Raji (cell line): ENCODE measurements around the gene GATD1.

Experiments
- POLR2A ChIP-seq: IDR thresholded peaks from 2 replicates; pipeline ENCODE4 v1.6.1; 2011; ENCODE audit warnings: low read depth, low read length, control low read depth; ENCODE audit not compliant: insufficient read depth

The GATD1 gene

DNA sequence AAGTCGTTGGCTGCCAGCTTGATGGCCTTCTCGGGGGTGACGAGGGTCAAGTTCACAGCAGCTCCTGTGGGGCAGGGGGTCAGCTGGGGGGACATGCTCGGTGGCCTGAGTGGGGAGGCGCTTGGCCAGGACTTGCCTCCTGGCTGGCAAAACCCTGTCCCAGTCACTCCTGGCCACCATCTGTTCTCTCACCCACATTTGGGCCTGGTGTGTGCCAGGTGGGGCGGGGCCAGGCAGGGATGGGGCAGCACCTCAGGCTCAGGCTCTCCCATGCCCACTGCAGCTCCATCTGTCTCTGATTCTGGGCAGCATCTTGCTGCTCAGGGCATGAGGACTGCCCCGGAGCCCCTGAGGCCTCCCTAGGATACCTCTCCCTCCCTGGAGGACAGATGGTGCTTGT is 16.3 kb upstream of the GATD1 start:
- no peak for TF ChIP-seq POLR2A

DNA sequence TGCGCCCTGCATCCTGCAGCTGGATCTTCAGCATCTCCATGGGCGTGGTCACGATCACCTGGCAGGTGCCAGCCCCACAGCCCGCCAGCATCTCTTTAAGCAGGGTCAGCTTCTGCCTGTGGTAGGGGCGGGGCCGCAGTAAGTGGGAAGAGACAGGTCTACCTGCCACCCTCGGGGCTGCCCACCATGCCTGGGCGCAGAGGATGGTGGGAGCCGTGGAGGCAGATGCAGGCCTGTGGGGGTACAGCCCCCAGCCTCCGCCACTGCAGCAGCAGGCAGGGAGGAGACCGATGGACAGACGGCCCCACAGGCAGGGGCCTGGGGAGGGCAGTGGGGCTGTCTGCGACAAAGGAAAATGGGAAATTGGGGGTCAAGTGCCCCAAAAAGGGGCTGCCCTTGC is 15.6 kb upstream of the GATD1 start:
- TF ChIP-seq POLR2A = no peak

DNA sequence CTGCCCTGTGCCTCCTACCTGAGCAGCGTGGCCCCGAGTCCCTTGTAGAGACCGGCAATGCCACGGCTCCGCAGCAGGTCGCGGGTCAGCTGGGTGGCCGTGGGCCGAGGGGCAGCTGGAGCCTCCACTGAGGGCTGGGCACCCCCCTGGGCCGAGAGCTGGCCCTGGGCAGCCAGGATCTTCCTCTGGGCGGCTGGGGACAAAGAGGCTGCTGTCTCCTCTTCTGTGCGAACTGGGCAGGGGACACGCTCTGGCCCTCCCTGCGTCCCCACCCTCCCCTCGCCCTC is 15.2 kb upstream of the GATD1 start:
- no peak for TF ChIP-seq POLR2A

DNA sequence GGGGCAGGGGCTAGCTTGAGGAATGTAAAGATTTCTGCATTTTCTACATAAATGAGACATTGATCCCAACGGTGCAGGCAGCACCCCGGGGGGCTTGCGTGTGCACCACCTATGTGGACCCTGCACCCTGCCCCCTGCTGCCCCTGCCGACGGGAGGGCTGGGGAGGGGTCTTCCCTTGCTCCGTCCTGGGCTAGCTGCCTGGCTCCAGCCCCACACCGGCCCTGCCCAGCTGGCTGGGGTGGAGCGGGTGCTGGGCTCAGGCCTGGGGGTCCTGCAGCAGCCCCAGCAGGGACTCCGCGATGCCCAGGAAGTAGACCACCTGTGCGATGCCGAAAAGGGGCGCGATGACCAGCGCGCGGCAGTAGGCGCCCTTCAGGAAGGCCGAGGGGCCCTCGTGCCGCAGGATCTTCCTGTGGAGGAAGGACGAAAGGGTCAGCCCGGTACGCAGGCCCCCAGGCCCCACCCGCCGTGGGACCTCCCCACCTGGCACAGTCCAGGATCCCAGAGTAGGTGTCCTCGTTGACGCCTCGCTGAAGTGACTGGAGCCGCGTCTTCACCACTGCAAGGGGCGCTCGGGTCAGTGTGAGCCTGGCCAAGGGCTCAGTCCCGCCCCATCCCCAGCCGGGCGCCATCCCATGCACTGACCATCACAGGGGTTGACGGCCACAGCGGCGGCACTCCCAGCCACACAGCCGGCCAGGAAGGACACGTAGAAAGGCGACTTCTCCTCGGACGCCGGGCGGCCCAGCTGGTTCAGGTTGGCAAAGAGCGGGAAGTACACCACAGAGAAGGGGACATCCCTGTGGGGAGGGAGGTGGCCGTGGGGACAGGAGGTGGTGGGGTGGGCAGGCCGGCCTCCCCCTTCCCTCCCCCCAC is 14.6 kb upstream of the GATD1 start:
- no peak for TF ChIP-seq POLR2A

DNA sequence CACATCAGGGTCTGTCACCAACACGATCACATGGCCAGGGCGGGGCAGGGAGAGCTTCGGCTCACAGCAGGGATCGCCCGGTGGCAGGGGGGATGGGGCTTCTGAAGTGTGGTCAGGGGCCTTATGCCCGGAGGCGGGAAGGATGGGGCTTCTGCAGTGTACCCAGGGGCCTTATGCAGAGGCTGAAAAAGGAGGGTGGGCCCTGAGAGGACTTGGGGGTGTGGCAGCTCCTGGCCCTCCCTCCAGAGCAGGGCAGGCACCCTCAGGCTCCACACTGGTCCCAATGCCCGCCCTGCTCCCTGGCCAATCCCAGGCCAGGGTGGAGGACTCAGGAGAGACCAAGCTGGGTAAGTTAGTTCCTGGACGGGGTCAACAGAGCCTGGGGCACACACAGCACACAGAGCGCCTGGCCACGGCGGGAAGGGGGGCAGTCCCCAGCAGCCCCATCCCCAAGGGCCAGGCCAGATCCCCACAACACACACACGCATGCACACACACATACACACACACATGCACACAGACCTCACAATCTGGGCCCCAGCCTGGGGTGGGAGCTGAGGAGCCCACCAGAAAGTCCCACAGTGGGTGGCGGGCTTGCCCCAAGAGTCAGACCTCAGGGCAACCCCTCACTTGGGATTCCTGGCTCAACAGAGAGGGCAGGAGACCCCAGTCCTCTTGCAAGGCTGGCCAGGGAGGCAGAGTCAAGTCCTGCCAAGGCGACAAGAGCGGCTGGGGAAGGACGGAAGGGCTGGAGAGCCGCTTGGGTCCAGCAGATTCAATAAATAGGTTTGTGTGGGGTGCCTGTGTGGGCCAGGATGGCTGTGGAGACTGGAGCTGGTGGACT is 13.7 kb upstream of the GATD1 start:
- TF ChIP-seq POLR2A = 0 out of 2 replicates have a peak, but pooled peaks have one; percentile 23

DNA sequence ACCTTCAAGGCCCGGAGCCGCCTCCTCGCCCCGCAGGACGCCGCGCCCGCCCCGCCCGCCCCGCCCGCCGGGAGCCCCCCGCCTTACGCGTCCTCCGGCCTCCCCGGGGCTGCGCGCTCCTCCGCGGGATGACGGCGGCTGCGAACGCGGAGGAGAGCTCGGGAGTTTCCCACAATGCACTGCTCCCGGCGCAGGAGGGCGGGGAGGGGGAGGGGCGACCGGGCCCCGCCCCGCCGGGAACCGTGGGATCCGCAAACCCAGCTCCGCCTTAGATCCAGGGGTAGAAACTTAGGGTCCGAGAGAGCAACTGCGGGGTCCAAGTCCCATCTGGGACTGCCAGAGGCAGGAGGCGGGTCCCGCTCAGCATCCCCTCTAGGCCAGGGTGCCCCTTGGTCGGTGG is 12.7 kb upstream of the GATD1 start, which contains the start of gene CEND1:
CEND1 (minus strand) TSS at position 148 of the 400 bp plus-strand sequence. CDS start 1,514 bp downstream, outside the sequence.
- TF ChIP-seq POLR2A = no peak

DNA sequence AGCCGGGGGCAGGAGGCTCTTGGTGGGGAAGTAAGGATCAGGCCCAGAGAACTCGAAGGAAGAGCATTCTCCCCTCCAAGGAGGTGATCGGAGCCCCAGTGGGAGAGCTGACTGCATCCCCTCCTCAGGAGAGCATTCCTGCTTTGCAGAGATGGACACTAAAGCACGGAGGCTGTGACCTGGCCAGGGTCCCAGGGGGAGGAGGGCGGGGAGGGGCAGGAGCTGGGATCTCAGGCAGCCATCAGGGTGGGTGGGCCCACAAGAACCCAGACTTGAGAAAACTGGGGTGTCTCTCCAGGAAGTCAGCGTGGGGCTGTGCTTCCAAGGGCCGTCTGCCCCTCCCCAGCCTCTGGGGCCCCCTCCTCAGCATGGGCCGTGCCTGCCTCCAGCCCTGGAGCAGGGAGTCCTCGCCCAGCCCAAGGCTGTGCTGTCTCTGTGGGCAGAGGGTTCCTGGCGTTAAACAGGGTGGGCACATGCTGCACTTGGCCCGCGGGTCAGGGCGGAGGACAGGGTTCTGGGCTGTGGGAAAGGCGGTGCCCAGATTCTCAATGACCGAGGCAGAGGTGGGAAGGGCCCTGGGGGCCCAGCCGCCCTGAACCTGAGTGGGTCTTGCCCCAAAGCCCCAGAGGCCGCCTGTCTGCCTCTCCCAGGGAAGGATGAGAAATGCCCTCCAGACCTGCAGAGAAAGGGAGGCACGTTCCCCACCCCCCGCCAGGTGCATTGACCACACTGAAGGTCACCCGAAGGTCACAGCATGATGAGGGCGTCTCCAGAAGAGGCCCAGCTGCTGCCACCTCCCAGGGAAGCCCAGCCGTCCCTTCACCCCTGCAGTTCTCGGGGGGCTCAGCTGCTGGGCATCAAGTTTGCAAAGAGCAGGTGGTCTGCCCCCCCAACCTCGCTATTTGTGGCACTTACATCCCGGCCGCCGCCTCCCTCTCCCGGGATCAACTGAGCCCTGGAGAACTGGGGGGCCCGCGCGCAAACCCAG is 12.0 kb upstream of the GATD1 start:
- no peak for TF ChIP-seq POLR2A

DNA sequence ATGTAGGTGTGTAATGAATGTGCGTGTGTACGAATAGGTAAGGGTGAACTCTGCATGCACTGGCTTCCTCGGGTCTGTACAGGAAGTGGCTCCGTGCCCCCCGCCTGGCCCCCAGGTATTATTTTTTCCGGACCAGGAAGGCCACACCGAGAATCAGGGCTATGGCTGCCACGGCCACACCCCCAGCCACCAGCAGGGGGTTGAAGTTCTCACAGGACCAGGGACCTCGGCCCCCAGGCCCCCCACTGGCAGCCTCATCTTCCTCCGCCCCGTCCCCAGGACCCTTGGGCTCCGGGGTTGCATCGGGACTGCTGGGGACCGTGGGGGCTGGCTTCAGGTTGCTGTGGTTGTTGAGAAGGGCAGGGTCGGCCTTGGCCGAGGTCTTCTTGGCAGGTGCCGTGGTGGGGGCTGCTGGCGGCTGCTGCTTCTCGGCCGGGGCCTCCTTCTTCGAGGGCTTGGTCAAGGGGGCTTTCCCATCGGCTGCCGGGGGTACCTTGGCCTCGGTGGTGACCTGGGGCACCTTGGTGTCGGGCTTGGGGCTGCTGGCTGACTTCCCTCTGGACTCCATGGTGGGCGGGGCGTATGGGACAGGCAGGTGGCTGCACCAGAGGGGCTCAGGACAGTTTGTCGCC is 10.8 kb upstream of the GATD1 start:
- no peak for TF ChIP-seq POLR2A

DNA sequence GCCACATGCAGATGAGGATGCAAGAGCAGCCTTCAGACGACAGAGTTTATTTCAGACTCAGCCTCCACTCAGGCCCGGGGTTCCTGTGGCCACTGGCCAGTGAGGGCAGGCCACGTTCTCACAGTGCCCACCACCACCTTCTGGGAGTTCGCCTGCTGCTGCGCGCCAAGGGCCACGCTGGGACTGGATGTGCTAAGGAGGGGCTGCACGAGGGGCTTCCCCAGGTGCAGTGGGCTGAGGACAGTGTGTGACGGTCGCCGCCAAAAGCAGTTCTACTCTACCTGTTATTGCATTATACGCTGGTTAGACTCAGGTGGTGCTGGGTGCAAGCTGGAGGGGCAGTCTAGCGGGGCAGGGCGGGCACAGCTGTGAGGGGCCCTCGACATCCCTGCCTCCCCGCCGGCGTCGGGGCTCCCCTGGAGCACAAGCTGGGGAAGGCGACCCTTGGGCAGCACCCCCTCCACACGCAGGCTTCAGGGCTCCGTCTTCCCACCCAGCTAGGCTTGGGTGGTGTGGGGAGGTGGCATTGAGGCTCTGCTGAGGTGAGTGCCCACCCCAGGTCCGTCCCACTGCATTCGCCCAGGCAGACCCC is 9.9 kb upstream of the GATD1 start:
- TF ChIP-seq POLR2A = no peak

DNA sequence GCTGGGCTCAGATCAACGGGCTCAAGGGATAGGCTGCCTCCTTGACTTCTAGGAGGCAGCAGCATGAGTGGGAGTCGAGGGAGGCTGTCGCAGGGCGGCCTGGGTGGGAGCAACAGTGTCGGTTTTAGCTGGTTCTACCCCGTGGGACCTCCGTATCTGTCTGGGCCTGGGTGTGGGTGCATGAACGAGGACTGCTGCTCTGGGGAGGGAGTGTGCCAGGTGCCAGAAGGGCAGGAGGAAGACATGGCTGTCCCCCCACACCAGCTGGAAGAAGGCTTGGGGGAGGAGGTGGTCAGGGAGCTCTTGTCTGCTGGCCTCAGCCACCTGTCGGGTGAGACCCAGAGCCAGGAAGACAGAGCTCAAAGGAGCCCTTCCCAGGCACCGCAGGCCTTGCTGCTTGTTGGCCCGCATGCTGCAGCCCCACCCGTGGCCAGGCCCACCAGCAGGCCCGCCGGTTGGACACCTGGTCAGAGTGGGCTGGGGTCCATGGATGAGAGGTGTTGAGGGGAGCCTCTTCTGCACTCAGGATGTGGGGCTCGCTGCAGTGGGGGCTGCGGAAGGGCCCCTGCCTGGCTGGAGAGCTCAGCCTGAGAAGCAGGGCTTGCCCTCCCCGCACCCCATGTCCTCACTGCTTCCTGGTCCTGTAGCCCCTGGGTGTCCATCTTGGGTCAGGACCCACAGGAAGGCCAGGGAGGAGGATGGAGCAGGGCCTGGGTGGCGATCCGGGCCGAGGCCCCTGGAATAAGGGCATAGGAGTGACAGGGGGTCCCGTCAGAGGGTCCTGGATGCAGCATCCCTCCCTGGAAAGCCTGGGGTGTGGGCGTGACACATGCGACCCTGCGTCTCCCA is 9.2 kb upstream of the GATD1 start:
- TF ChIP-seq POLR2A = peak; percentile 48; the same call in 1 of the 2 replicates

DNA sequence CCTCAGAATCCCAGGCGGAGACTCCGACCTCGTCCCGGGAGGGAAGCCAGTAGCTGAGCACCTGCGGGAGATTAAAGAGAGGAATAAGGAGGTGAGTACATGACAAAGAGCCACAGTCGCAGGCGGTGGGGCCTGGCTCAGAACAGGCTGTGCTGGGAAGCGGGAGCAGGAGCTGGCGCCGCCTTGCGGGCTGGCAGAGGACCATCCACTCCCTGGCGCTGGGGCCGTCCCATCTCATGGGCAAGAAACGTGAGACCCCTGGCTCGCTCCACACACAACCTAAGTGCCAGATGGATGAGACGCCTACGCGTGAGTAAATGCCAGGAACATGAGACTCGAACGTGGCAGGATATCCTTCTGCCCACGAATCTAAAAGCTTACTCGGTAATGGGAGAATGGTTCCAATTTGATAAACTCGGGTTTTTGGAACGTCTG is 6.3 kb upstream of the GATD1 start:
- peak; percentile 8; the same call in 1 of the 2 replicates for TF ChIP-seq POLR2A

DNA sequence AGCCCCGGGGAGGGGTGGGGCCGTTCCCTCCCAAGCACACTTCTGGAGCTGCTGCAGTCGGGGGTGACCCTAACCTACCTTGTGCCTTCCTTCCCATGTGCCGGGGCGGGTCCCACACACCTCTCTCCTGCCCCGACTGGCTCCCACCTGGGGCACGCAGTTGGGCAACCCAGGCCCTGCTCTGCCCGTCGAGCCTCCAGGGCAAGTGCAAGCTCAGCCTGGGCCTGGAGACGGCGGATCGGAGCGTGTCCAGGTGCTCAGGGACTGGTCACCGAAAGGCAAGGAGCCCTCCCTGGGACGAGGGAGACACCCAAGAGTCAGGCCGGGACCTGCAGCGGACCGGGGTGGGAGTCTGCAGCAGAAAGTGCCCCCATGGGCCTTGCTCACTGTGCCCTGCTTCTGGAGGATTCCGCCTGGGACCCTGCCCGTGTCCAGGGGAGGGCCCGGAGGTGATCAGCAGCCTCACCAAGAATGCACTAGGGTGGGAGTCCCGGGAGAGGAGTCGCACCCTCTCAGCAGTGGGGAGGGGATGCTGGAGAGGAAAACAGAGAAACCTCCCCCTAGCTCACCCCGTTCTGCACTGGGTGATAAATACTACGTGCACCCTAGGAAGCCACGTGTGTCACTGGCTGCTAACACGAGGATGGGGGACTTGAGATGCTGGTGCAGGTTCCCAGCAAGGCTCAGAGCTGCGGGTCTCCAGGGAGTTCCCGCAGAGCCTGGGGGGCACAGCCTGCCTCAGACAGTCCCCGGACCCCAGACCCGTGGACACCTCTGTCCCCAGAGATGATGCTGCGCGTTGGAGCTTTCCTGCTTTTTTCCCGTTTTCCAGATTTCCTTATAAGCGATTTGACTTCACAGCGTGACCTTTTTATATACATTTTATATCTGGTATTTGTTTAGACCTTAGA is 5.2 kb upstream of the GATD1 start:
- TF ChIP-seq POLR2A = 0 out of 2 replicates have a peak, but pooled peaks have one; percentile 25
